Mesenchymal stem cell (in vitro differentiated cells and primary cell): ENCODE data around the gene WDTC1.

Source experiments
- DNase-seq: peaks from one replicate; pipeline ENCODE4 v3.0.0-alpha.2; 2013
- H2AFZ ChIP-seq: one replicate; pipeline ENCODE4 v1.6.1; 2013; ENCODE audit warnings: low read depth, mild to moderate bottlenecking, control low read depth, inconsistent platforms, low read length, moderate library complexity
- H2AK5ac ChIP-seq: 2 replicates; pipeline ENCODE4 v1.6.1; 2013; ENCODE audit warnings: low read length, moderate library complexity, mild to moderate bottlenecking, inconsistent platforms; ENCODE audit not compliant: severe bottlenecking
- H2BK120ac ChIP-seq: one replicate; pipeline ENCODE4 v1.6.1; 2013; ENCODE audit warnings: low read depth, mild to moderate bottlenecking, inconsistent platforms, low read length, moderate library complexity
- H2BK12ac ChIP-seq, 2 experiments: one replicate each; pipeline ENCODE4 v1.6.1; 2013; ENCODE audit warnings: inconsistent platforms in 2 of 2, low read length in 2 of 2, mild to moderate bottlenecking in 2 of 2, moderate library complexity in 2 of 2, control low read depth in 1 of 2
- H2BK15ac ChIP-seq: one replicate; pipeline ENCODE4 v1.6.1; 2013; ENCODE audit warnings: mild to moderate bottlenecking, low read depth, inconsistent platforms; ENCODE audit not compliant: poor library complexity, severe bottlenecking
- H2BK5ac ChIP-seq: 2 replicates; pipeline ENCODE4 v1.6.1; 2013; ENCODE audit warnings: low read depth, mild to moderate bottlenecking, low read length, control low read depth, inconsistent platforms; ENCODE audit not compliant: poor library complexity, severe bottlenecking
- H3K14ac ChIP-seq, 2 experiments: one replicate each; pipeline ENCODE4 v1.6.1; 2013; ENCODE audit warnings: inconsistent platforms in 2 of 2, low read length in 2 of 2, control low read depth in 1 of 2, mild to moderate bottlenecking in 1 of 2, moderate library complexity in 1 of 2
- H3K18ac ChIP-seq, 2 experiments: one replicate each; pipeline ENCODE4 v1.6.1; 2013; ENCODE audit warnings: inconsistent platforms in 2 of 2, low read length in 2 of 2, control low read depth in 1 of 2, low read depth in 1 of 2, mild to moderate bottlenecking in 1 of 2
- H3K23ac ChIP-seq, 2 experiments: one replicate each; pipeline ENCODE4 v1.6.1; 2013; ENCODE audit warnings: inconsistent platforms in 2 of 2, low read length in 2 of 2, mild to moderate bottlenecking in 2 of 2, moderate library complexity in 2 of 2, control low read depth in 1 of 2
- H3K27ac ChIP-seq: 2 replicates; pipeline ENCODE4 v1.5.1; 2013; ENCODE audit warnings: mild to moderate bottlenecking, moderate library complexity, low read length, control low read depth, inconsistent platforms; ENCODE audit not compliant: poor library complexity, severe bottlenecking
- H3K27me3 ChIP-seq, 2 experiments: 2 replicates each; pipeline versions ENCODE4 v1.6.1 to v1.7.0; 2013; ENCODE audit warnings: low read length in 2 of 2, mild to moderate bottlenecking in 2 of 2, moderate library complexity in 2 of 2, control low read depth in 1 of 2, inconsistent platforms in 1 of 2; ENCODE audit not compliant: control insufficient read depth in 1 of 2, insufficient read depth in 1 of 2
- H3K36me3 ChIP-seq, 2 experiments: 2 replicates each; pipeline versions ENCODE4 v1.6.1 to v1.7.0; 2013; ENCODE audit warnings: low read length in 2 of 2, control low read depth in 1 of 2, inconsistent platforms in 1 of 2, low read depth in 1 of 2, mild to moderate bottlenecking in 1 of 2; ENCODE audit not compliant: insufficient read depth in 2 of 2, control insufficient read depth in 1 of 2
- H3K4ac ChIP-seq, 2 experiments: one replicate each; pipeline ENCODE4 v1.6.1; 2013; ENCODE audit warnings: inconsistent platforms in 2 of 2, low read length in 2 of 2, mild to moderate bottlenecking in 2 of 2, moderate library complexity in 2 of 2, control low read depth in 1 of 2, low read depth in 1 of 2
- H3K4me1 ChIP-seq: 2 replicates; pipeline ENCODE4 v1.6.1; 2013; ENCODE audit warnings: low read depth, low read length, control low read depth; ENCODE audit not compliant: control insufficient read depth, insufficient read depth
- H3K4me2 ChIP-seq: 2 replicates; pipeline ENCODE4 v1.6.1; 2013; ENCODE audit warnings: low read length, mild to moderate bottlenecking, inconsistent platforms; ENCODE audit not compliant: poor library complexity, severe bottlenecking
- H3K4me3 ChIP-seq, 2 experiments: 2 replicates each; pipeline versions ENCODE4 v1.5.1 to v1.7.0; 2013; ENCODE audit warnings: low read length in 2 of 2, mild to moderate bottlenecking in 2 of 2, control low read depth in 1 of 2, low read depth in 1 of 2; ENCODE audit not compliant: insufficient read depth in 1 of 2
- H3K79me1 ChIP-seq: replicated peaks from 2 replicates; pipeline ENCODE4 v1.6.1; 2013; ENCODE audit warnings: mild to moderate bottlenecking, control low read depth, low read length, inconsistent platforms; ENCODE audit not compliant: poor library complexity, severe bottlenecking
- H3K9ac ChIP-seq: 2 replicates; pipeline ENCODE4 v1.7.0; 2013; ENCODE audit warnings: mild to moderate bottlenecking, low read length, moderate library complexity
- H3K9me3 ChIP-seq: 2 replicates; pipeline ENCODE4 v1.7.0; 2013; ENCODE audit warnings: mild to moderate bottlenecking, low read length; ENCODE audit not compliant: control insufficient read depth
- H4K8ac ChIP-seq: one replicate; pipeline ENCODE4 v1.6.1; 2013; ENCODE audit warnings: inconsistent platforms, mild to moderate bottlenecking, low read length, moderate library complexity
- H4K91ac ChIP-seq: one replicate; pipeline ENCODE4 v1.6.1; 2013; ENCODE audit warnings: mild to moderate bottlenecking, low read length, inconsistent platforms
- WGBS: methylation state at CpG from one replicate; pipeline ENCODE4 v1.1.7; 2013; ENCODE audit warnings: mixed read lengths; 5-methylcytosine and 5-hydroxymethylcytosine counted together

WDTC1 gene

DNA sequence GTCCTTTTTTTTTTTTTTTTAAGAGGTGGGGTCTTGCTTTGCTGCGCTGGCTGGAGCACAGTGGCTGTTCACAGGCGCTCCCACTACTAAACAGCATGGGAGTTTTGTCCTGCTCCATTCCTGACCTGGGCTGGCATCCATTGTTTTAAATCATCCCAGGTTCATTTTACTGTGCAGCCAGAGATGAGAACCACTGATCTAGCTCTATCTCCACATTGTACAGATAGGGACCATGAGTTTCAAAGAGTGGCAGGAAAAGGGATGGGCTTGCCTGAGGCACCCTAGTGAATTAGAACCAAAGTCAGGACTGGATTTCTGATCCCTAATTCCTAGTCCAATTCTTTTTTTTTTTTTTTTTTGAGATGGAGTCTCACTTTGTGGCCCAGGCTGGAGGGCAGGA, 80.3 kb downstream of the WDTC1 start:
- H3K27ac ChIP-seq, result no peak overlapping the region
- no peak overlapping the region for H3K14ac ChIP-seq
- no peak overlapping the region for H2BK120ac ChIP-seq
- H2BK12ac ChIP-seq, result no peak overlapping the region
- no peak overlapping the region for H2AFZ ChIP-seq
- H3K27me3 ChIP-seq, result peaks cover 0 to 19% of the 10 kb centered on the region in 2 experiments
- no peak overlapping the region for H3K18ac ChIP-seq
- 84% methylated on average over 2 of the region's 2 CpGs for WGBS
- no peak overlapping the region for H3K23ac ChIP-seq
- no peak overlapping the region for H3K4ac ChIP-seq
- no peaks in the 10 kb centered on the region for H3K79me1 ChIP-seq
- no peak overlapping the region for H2BK5ac ChIP-seq
- no peak overlapping the region for H3K4me3 ChIP-seq
- H3K9ac ChIP-seq, result peak overlapping the region; percentile 14
- no peak overlapping the region for H2BK15ac ChIP-seq
- H3K9me3 ChIP-seq, result no peaks in the 10 kb centered on the region
- no peak for DNase-seq
- no peaks in the 10 kb centered on the region for H3K4me1 ChIP-seq
- H4K8ac ChIP-seq, result no peak overlapping the region
- no peak overlapping the region for H3K4me2 ChIP-seq
- no peak overlapping the region for H2AK5ac ChIP-seq
- peaks cover 0 to 4% of the 10 kb centered on the region in 2 experiments for H3K36me3 ChIP-seq
- H4K91ac ChIP-seq, result no peak overlapping the region

DNA sequence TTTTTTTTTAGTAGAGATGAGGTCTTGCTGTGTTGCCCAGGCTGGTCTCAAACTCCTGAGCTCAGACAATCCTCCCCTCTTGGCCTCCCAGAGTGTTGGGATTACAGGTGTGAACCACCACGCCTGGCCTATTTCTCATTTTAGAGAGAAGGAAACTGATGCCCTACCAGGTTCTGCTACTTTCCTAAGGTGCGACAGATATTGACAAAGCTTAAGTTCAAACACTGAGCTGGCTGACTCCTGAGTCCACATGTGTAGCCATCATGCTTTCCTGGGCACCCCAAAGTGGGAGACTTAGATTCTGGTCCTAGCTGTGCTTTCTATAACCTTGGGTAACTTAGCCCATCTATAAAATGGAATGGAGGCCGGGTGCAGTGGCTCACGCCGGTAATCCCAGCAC, 82.4 kb downstream of the WDTC1 start:
- H2BK12ac ChIP-seq, result no peak overlapping the region
- H3K79me1 ChIP-seq, result no peaks in the 10 kb centered on the region
- no peak overlapping the region for H3K18ac ChIP-seq
- H3K36me3 ChIP-seq, result no peaks in the 10 kb centered on the region
- no peak overlapping the region for H3K9ac ChIP-seq
- H3K27me3 ChIP-seq, result peaks cover 0 to 19% of the 10 kb centered on the region in 2 experiments
- H3K9me3 ChIP-seq, result no peaks in the 10 kb centered on the region
- H3K4me1 ChIP-seq, result no peaks in the 10 kb centered on the region
- no peak overlapping the region for H2BK15ac ChIP-seq
- no peak overlapping the region for H4K91ac ChIP-seq
- no peak overlapping the region for H4K8ac ChIP-seq
- no peak overlapping the region for H3K23ac ChIP-seq
- no peak overlapping the region for H3K4ac ChIP-seq
- H2AFZ ChIP-seq, result no peak overlapping the region
- no peak overlapping the region for H3K4me3 ChIP-seq
- DNase-seq, result no peak
- H2AK5ac ChIP-seq, result no peak overlapping the region
- H3K4me2 ChIP-seq, result no peak overlapping the region
- no peak overlapping the region for H2BK5ac ChIP-seq
- WGBS, result 93% methylated on average over 5 of the region's 5 CpGs
- no peak overlapping the region for H3K14ac ChIP-seq
- H2BK120ac ChIP-seq, result no peak overlapping the region
- no peak overlapping the region for H3K27ac ChIP-seq

DNA sequence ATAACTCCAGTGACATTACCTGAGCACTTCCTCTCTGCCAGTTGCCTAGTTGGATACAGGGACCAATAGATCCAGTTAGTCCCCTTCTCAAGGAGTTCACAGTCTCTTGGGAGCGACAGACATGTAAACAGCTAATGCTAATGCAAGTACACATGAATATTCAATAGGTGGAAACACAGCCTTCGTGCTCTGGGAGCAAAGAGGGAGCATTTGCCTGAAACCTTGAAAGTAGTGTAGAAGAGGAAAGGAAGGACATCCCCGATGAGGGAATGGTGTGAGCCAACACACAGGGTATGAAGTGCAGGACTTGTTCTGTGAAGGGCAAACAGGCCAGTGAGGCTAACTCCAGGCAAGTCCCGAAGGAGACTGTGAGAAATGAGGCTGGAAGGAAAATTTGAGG, 83.7 kb downstream of the WDTC1 start:
- Histone ChIP-seq H2BK5ac (no peak overlapping the region), H3K79me1 (no peaks in the 10 kb centered on the region), H3K4me2 (no peak overlapping the region)

DNA sequence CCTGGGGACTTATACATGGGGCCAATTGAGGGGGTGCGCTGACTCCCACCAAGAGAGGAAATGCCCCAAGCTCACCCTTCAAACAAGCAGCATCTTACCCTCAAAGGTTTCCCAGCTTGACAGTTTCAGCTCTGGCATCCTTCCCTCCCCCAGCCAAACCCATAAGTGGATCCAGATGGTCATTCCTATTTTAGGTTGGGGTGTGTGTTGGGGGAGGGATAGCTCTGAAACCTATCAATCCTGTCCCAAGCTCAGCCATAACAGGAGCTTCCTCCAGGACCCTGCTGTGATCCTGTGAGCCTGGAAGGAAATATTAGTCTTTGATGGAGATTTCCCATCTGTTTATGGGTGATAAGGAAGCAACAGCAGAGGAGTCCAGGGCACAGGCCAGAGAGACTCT, 84.2 kb downstream of the WDTC1 start:
- H2BK15ac ChIP-seq, result no peak overlapping the region
- no peak overlapping the region for H2BK12ac ChIP-seq
- peak overlapping the region; percentile 3 for H2AFZ ChIP-seq
- peaks cover 0 to 19% of the 10 kb centered on the region in 2 experiments for H3K27me3 ChIP-seq
- H3K27ac ChIP-seq, result no peak overlapping the region
- no peak for DNase-seq
- peak overlapping the region; percentile 10 for H3K9ac ChIP-seq
- peaks cover 3% of the 10 kb centered on the region for H3K4me1 ChIP-seq
- H3K23ac ChIP-seq, result no peak overlapping the region
- no peak overlapping the region for H3K4ac ChIP-seq
- no peak overlapping the region for H3K18ac ChIP-seq
- peak overlapping the region; percentile 45 for H4K8ac ChIP-seq
- H4K91ac ChIP-seq, result no peak overlapping the region
- no peak overlapping the region for H2BK120ac ChIP-seq
- no peak overlapping the region for H3K4me2 ChIP-seq
- H3K9me3 ChIP-seq, result no peaks in the 10 kb centered on the region
- WGBS, result 80% methylated on average over 1 of the region's 1 CpG
- H3K14ac ChIP-seq, result no peak overlapping the region
- H3K79me1 ChIP-seq, result no peaks in the 10 kb centered on the region
- no peak overlapping the region for H2BK5ac ChIP-seq
- H3K4me3 ChIP-seq, result peak overlapping the region in 1 of 2 experiments; percentile 20
- no peaks in the 10 kb centered on the region for H3K36me3 ChIP-seq
- H2AK5ac ChIP-seq, result no peak overlapping the region

More for the DNA sequence above, 83.7 kb downstream of the WDTC1 start:
- H3K4me3 ChIP-seq, result peak overlapping the region in 1 of 2 experiments; percentile 20
- peak overlapping the region; percentile 1 to 81 for H2BK12ac ChIP-seq
- no peak overlapping the region for H3K23ac ChIP-seq
- H3K27ac ChIP-seq, result no peak overlapping the region
- H3K27me3 ChIP-seq, result peaks cover 0 to 19% of the 10 kb centered on the region in 2 experiments
- no peaks in the 10 kb centered on the region for H3K36me3 ChIP-seq
- H3K9ac ChIP-seq, result peak overlapping the region; percentile 10
- H3K18ac ChIP-seq, result no peak overlapping the region
- peak overlapping the region; percentile 45 for H4K8ac ChIP-seq
- H2AK5ac ChIP-seq, result no peak overlapping the region
- no peak for DNase-seq
- no peaks in the 10 kb centered on the region for H3K4me1 ChIP-seq
- no peak overlapping the region for H2BK120ac ChIP-seq
- no peak overlapping the region for H3K14ac ChIP-seq
- peak overlapping the region; percentile 54 for H2BK15ac ChIP-seq
- WGBS, result 21% methylated on average over 4 of the region's 4 CpGs
- H4K91ac ChIP-seq, result peak overlapping the region; percentile 45
- no peaks in the 10 kb centered on the region for H3K9me3 ChIP-seq
- H2AFZ ChIP-seq, result peak overlapping the region; percentile 3
- H3K4ac ChIP-seq, result peak overlapping the region in 1 of 2 experiments; percentile 80
